K562 (cell line): ENCODE results near the gene ZDHHC17. TPM values are rescaled to one million over a fixed set of nuclear protein-coding genes. Genes with fewer than 3 reads are reported as not detected.

Experiments used
- ATAC-seq: fragments of 200-7000 bp; cut with Tn5 transposase; 3 replicates; pipeline ENCODE4 v1.9.1; 2020; ENCODE audit warnings: moderate library complexity
- BruUV-seq: library from RNA; stranded (reverse); fragments of 400-500 nt; replicated peaks from 2 replicates; lab custom pipeline; 2021; lab: Mats Ljungman, UMichigan
- CTCF ChIA-PET: fragments of 300-600 bp; formaldehyde crosslinking; extraction: SDS; loops from one replicate; lab custom pipeline; 2021; ENCODE audit warnings: low intra/inter-chr PET ratio; lab: Yijun Ruan, JAX
- POLR2A ChIA-PET: fragments of 300-600, 350-650 bp; sonication (Branson Sonifier 250); formaldehyde crosslinking; extraction: SDS; loops from one replicate; lab custom pipeline; 2021; ENCODE audit warnings: antibody characterized with exemption, inconsistent platforms; lab: Yijun Ruan, JAX
- DNase-seq, 4 experiments: peaks; one replicate each; pipeline versions ENCODE4 v3.0.0 to v3.0.0-alpha.2; 2011 to 2018; ENCODE audit warnings: low spot score in 3 of 4, mixed read lengths in 3 of 4; ENCODE audit errors: extremely low read depth in 1 of 4
- FAIRE-seq: peaks from 2 replicates; lab custom pipeline; 2011; peaks lifted over from hg19 to GRCh38; lab: Jason Lieb, UNC
- H2AFZ ChIP-seq: 2 replicates; pipeline ENCODE4 v1.6.0; 2011; ENCODE audit warnings: low read depth, low read length, control low read depth, inconsistent platforms
- H3K27ac ChIP-seq: fragments of 200-600 bp; 3 replicates; pipeline ENCODE4 v1.8.0; 2011; ENCODE audit warnings: low read depth, mild to moderate bottlenecking, control low read depth, inconsistent platforms, low read length, moderate library complexity, mixed read lengths; ENCODE audit errors: extremely low read depth
- H3K27me3 ChIP-seq, 2 experiments: fragments of 300-600 bp in 1 of 2; 2 replicates in 1 of 2; 3 replicates in 1 of 2; pipeline versions ENCODE4 v1.6.0 to v1.8.0; 2011; ENCODE audit warnings: inconsistent platforms in 2 of 2, low read length in 2 of 2, mild to moderate bottlenecking in 1 of 2, mixed read lengths in 1 of 2, moderate library complexity in 1 of 2; ENCODE audit not compliant: control insufficient read depth in 2 of 2, insufficient read depth in 2 of 2
- H3K36me3 ChIP-seq: fragments of 300-600 bp; 3 replicates; pipeline ENCODE4 v1.8.0; 2011; ENCODE audit warnings: mild to moderate bottlenecking, low read length, inconsistent platforms; ENCODE audit not compliant: control insufficient read depth, insufficient read depth
- H3K4me1 ChIP-seq, 2 experiments: fragments of 200-600 bp in 1 of 2; replicated peaks in 1 of 2; 2 replicates in 1 of 2; 3 replicates in 1 of 2; pipeline versions ENCODE4 v1.5.1 to v1.8.0; 2011; ENCODE audit warnings: inconsistent platforms in 2 of 2, low read length in 2 of 2, mild to moderate bottlenecking in 1 of 2, mixed read lengths in 1 of 2, moderate library complexity in 1 of 2; ENCODE audit not compliant: control insufficient read depth in 2 of 2, insufficient read depth in 2 of 2
- H3K4me2 ChIP-seq: 2 replicates; pipeline ENCODE4 v1.6.1; 2011; ENCODE audit warnings: low read length, control low read depth, inconsistent platforms, mixed read lengths; ENCODE audit not compliant: insufficient read depth
- H3K4me3 ChIP-seq: fragments of 200-600 bp; sonication (generic), shearing (Covaris generic); 2 replicates; pipeline ENCODE4 v1.5.1; 2016; ENCODE audit warnings: control low read depth, inconsistent platforms
- H3K79me2 ChIP-seq: fragments of 200-600 bp; 3 replicates; pipeline ENCODE4 v1.8.0; 2011; ENCODE audit warnings: low read length, inconsistent platforms; ENCODE audit not compliant: control insufficient read depth, insufficient read depth
- H3K9ac ChIP-seq, 2 experiments: 2 replicates each; pipeline versions ENCODE4 v1.6.0 to v1.6.1; 2011; ENCODE audit warnings: low read depth in 2 of 2, low read length in 2 of 2, control low read depth in 1 of 2, inconsistent platforms in 1 of 2, mild to moderate bottlenecking in 1 of 2, mixed read lengths in 1 of 2; ENCODE audit not compliant: insufficient read depth in 1 of 2
- H3K9me1 ChIP-seq: one replicate; pipeline ENCODE4 v1.6.0; 2011; ENCODE audit warnings: inconsistent platforms, mild to moderate bottlenecking, low read length, moderate library complexity; ENCODE audit not compliant: control insufficient read depth, insufficient read depth
- H3K9me3 ChIP-seq: replicated peaks from 2 replicates; pipeline ENCODE4 v1.5.1; 2011; ENCODE audit warnings: low read depth, low read length, inconsistent platforms; ENCODE audit not compliant: control insufficient read depth, insufficient read depth
- H4K20me1 ChIP-seq: replicated peaks from 2 replicates; pipeline ENCODE4 v1.6.1; 2011; ENCODE audit warnings: low read length, inconsistent platforms, mixed read lengths; ENCODE audit not compliant: control insufficient read depth, insufficient read depth
- ARHGAP35 ChIP-seq: fragments of 450-650 bp; IDR thresholded peaks from 2 replicates; pipeline ENCODE4 v1.6.1; 2018; ENCODE audit not compliant: partially characterized antibody
- BACH1 ChIP-seq: fragments of 200-800 bp; sonication (Bioruptor generic); IDR thresholded peaks from 2 replicates; pipeline ENCODE4 v1.6.1; 2016; ENCODE audit warnings: missing genetic modification characterization, missing compliant biosample characterization
- CCAR2 ChIP-seq: fragments of 200-400 bp; formaldehyde crosslinking; IDR thresholded peaks from 2 replicates; pipeline ENCODE4 v1.6.1; 2017; ENCODE audit warnings: mild to moderate bottlenecking, low read depth, low read length
- HDAC2 ChIP-seq: fragments of 450-650 bp; IDR thresholded peaks from 2 replicates; pipeline ENCODE4 v1.6.1; 2016; ENCODE audit warnings: mild to moderate bottlenecking
- KDM2B ChIP-seq: fragments of 250-450 bp; sonication (Bioruptor Pico); IDR thresholded peaks from 2 replicates; pipeline ENCODE4 v1.8.0; 2021; ENCODE audit warnings: mild to moderate bottlenecking, moderate library complexity
- MTA1 ChIP-seq: fragments of 450-650 bp; IDR thresholded peaks from 2 replicates; pipeline ENCODE4 v1.6.1; 2017; ENCODE audit warnings: borderline replicate concordance
- MTF1 ChIP-seq: fragments of 250-450 bp; sonication (Bioruptor Pico); IDR thresholded peaks from 2 replicates; pipeline ENCODE4 v1.9.0; 2021; ENCODE audit warnings: moderate library complexity, mild to moderate bottlenecking, inconsistent platforms, borderline replicate concordance
- PTRF ChIP-seq: fragments of 450-650 bp; IDR thresholded peaks from 2 replicates; pipeline ENCODE4 v1.6.1; 2016; ENCODE audit warnings: mild to moderate bottlenecking, missing genetic modification characterization, missing compliant biosample characterization
- TCF3 ChIP-seq: sonication (generic); formaldehyde crosslinking; IDR thresholded peaks from 2 replicates; pipeline ENCODE4 v1.4.0; 2020; ENCODE audit warnings: mild to moderate bottlenecking, missing genetic modification reagents
- TCFL5 ChIP-seq: fragments of 250-450 bp; sonication (Bioruptor Pico); conservative IDR thresholded peaks from 2 replicates; pipeline ENCODE4 v1.6.1; 2021; ENCODE audit warnings: mild to moderate bottlenecking, moderate library complexity, matching md5 sums
- TRIM28 ChIP-seq: fragments of 450-650 bp; IDR thresholded peaks from 2 replicates; pipeline ENCODE4 v1.6.1; 2017
- YY1 ChIP-seq, 3 experiments: IDR thresholded peaks; 2 replicates each; pipeline ENCODE4 v1.6.1; 2011; ENCODE audit warnings: low read length in 2 of 3, mild to moderate bottlenecking in 2 of 3, moderate library complexity in 2 of 3, borderline replicate concordance in 1 of 3, control low read depth in 1 of 3, low read depth in 1 of 3; ENCODE audit not compliant: insufficient read depth in 3 of 3, insufficient replicate concordance in 2 of 3, control insufficient read depth in 1 of 3, insufficient read length in 1 of 3; ENCODE audit errors: extremely low read depth in 1 of 3
- ZNF174 ChIP-seq: fragments of 250-450 bp; sonication (Bioruptor Pico); IDR thresholded peaks from 2 replicates; pipeline ENCODE4 v1.4.0; 2020; ENCODE audit warnings: mild to moderate bottlenecking
- ZNF263 ChIP-seq: sonication (generic); formaldehyde crosslinking; IDR thresholded peaks from 2 replicates; pipeline ENCODE4 v1.8.0; 2022; ENCODE audit warnings: mild to moderate bottlenecking, missing genetic modification reagents, borderline replicate concordance
- WGBS: fragments of 100-300 bp; shearing (Covaris generic); methylation state at CpG from one replicate; pipeline ENCODE4 v1.1.6; 2016; ENCODE audit warnings: low coverage, mixed read lengths; ENCODE audit not compliant: insufficient coverage; ENCODE audit errors: missing lambda C conversion rate; 5-methylcytosine and 5-hydroxymethylcytosine counted together
- in situ Hi-C: fragments of 300-500 bp; cut with MboI; formaldehyde crosslinking; loops from 4 replicates; pipeline ENCODE4 v1.15.0; 2018; ENCODE audit warnings: inconsistent platforms, mixed read lengths
- intact Hi-C: fragments of 100-400 bp; cut with micrococcal nuclease; formaldehyde crosslinking; loops from 2 replicates; pipeline ENCODE4 v1.14.2; 2022
- polyA plus RNA-seq, 8 experiments: library from polyadenylated mRNA; depleted of rRNA in 4 of 8; stranded (reverse) in 5 of 8; unstranded in 3 of 8; fragments of >200 nt; fragmentation: Nextera tagmentation in 2 of 8; fragmentation: Illumina TruSeq in 1 of 8; extraction: Ambion mirVana in 2 of 8; extraction: Trizol in 1 of 8; gene quantifications; 2 replicates each; pipeline versions ENCODE4 v1.2.1 to v1.2.3, GENCODE V29; 2011 to 2014; ENCODE audit warnings: inconsistent platforms in 1 of 8, missing spikeins in 1 of 8
- total RNA-seq, 7 experiments: library from RNA; depleted of rRNA in 6 of 7; stranded (reverse); fragments of >200 nt in 6 of 7; fragmentation: Illumina TruSeq in 2 of 7; extraction: Trizol in 2 of 7; gene quantifications; 2 replicates each; pipeline versions ENCODE4 v1.2.1 to v1.2.3, GENCODE V29; 2011 to 2021; ENCODE audit warnings: low replicate concordance in 1 of 7
- TF ChIP-seq, protein P1 (sequence below): sonication (generic); formaldehyde crosslinking; IDR thresholded peaks from 2 replicates; pipeline ENCODE4 v1.8.0; 2022; ENCODE audit warnings: missing genetic modification reagents, mild to moderate bottlenecking, borderline replicate concordance
- TF ChIP-seq, protein P2 (sequence below): fragments of 200-800 bp; sonication (Bioruptor generic); IDR thresholded peaks from 2 replicates; pipeline ENCODE4 v1.6.1; 2016; ENCODE audit warnings: missing genetic modification characterization, missing compliant biosample characterization

Gene ZDHHC17
- total and polyA plus RNA-seq, 9 of the 15 experiments (the other 6 are each of a cell fraction or from before 2014, with no cell fraction given) = 6.7 to 66.0 (median 27.5) TPM

DNA sequence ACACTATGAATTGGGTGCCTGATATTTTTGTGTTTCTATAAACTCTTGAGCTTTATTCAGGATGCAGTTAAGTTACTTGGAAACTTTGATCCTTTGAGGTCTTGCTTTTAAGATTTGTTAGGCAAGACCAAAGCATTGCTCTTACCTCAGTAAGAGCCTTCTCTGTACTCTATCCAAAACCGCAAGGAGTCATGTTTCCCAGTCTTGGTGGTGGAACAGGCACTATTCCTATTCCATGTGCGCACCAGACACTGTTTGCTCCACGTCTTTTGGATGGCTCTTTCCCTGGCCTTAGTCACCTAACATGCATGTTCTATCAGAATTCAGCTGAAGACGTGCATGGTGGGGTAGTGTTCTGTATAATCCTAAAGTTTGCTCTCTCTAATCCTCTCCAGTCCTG is 91.4 kb downstream of the ZDHHC17 start:
- no peak for DNase-seq
- no peak for FAIRE-seq
- H3K79me2 ChIP-seq = no peaks in the 10 kb centered on the region
- WGBS = 91% methylated on average over 4 of the region's 4 CpGs
- H3K27me3 ChIP-seq = no peaks in the 10 kb centered on the region
- H3K4me2 ChIP-seq = no peak overlapping the region
- no peaks in the 10 kb centered on the region for H3K9me1 ChIP-seq
- H3K9ac ChIP-seq = no peak overlapping the region
- ATAC-seq = no peak
- in situ Hi-C loops = no loop called here
- no peaks in the 10 kb centered on the region for H3K9me3 ChIP-seq
- H3K4me1 ChIP-seq = no peaks in the 10 kb centered on the region
- H3K36me3 ChIP-seq = peaks cover 11% of the 10 kb centered on the region
- H4K20me1 ChIP-seq = no peaks in the 10 kb centered on the region
- ChIA-PET POLR2A (interaction anchor here (0.7 kb wide), 2 partner anchors 16 to 18 kb away, joined by 3 read pairs; no protein-coding TSS in a partner anchor), CTCF (no interaction called here)
- no peak overlapping the region for H3K4me3 ChIP-seq
- BruUV-seq = no TSS peak
- H2AFZ ChIP-seq = no peak overlapping the region
- intact Hi-C loops = no loop called here
- H3K27ac ChIP-seq = no peak overlapping the region
- TF ChIP-seq CCAR2 (no peak), TCF3 (CRISPR knock-in tag) (no peak), YY1 (IDR thresholded peaks at IDR 0.05; ENCODE audit: borderline replicate concordance in 1 of 3, control insufficient read depth in 1 of 3, extremely low read depth in 1 of 3, insufficient read depth in 3 of 3, insufficient read length in 1 of 3, insufficient replicate concordance in 2 of 3, low read depth in 1 of 3, low read length in 2 of 3) (no peak), ZNF174 (CRISPR knock-in tag) (no peak), MTF1 (CRISPR knock-in tag) (no peak), BACH1 (tag) (no peak), ARHGAP35 (no peak), HDAC2 (no peak), MTA1 (no peak), PTRF (tag) (no peak), TCFL5 (CRISPR knock-in tag) (no peak), KDM2B (CRISPR knock-in tag) (no peak), TRIM28 (no peak), ZNF263 (CRISPR knock-in tag) (no peak)
- TF ChIP-seq, protein P1, sequence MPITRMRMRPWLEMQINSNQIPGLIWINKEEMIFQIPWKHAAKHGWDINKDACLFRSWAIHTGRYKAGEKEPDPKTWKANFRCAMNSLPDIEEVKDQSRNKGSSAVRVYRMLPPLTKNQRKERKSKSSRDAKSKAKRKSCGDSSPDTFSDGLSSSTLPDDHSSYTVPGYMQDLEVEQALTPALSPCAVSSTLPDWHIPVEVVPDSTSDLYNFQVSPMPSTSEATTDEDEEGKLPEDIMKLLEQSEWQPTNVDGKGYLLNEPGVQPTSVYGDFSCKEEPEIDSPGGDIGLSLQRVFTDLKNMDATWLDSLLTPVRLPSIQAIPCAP (CRISPR knock-in tag) = no peak
- TF ChIP-seq, protein P2, sequence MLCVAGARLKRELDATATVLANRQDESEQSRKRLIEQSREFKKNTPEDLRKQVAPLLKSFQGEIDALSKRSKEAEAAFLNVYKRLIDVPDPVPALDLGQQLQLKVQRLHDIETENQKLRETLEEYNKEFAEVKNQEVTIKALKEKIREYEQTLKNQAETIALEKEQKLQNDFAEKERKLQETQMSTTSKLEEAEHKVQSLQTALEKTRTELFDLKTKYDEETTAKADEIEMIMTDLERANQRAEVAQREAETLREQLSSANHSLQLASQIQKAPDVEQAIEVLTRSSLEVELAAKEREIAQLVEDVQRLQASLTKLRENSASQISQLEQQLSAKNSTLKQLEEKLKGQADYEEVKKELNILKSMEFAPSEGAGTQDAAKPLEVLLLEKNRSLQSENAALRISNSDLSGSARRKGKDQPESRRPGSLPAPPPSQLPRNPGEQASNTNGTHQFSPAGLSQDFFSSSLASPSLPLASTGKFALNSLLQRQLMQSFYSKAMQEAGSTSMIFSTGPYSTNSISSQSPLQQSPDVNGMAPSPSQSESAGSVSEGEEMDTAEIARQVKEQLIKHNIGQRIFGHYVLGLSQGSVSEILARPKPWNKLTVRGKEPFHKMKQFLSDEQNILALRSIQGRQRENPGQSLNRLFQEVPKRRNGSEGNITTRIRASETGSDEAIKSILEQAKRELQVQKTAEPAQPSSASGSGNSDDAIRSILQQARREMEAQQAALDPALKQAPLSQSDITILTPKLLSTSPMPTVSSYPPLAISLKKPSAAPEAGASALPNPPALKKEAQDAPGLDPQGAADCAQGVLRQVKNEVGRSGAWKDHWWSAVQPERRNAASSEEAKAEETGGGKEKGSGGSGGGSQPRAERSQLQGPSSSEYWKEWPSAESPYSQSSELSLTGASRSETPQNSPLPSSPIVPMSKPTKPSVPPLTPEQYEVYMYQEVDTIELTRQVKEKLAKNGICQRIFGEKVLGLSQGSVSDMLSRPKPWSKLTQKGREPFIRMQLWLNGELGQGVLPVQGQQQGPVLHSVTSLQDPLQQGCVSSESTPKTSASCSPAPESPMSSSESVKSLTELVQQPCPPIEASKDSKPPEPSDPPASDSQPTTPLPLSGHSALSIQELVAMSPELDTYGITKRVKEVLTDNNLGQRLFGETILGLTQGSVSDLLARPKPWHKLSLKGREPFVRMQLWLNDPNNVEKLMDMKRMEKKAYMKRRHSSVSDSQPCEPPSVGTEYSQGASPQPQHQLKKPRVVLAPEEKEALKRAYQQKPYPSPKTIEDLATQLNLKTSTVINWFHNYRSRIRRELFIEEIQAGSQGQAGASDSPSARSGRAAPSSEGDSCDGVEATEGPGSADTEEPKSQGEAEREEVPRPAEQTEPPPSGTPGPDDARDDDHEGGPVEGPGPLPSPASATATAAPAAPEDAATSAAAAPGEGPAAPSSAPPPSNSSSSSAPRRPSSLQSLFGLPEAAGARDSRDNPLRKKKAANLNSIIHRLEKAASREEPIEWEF (CRISPR knock-in tag) = no peak
